ENCODE measurements around the gene ATP12A.

GRCh38 chr13:24671386-24672113, 8.7 kb upstream of the ATP12A start:
- TF ChIP-seq POLR2A (IDR thresholded peaks at IDR 0.05; ENCODE audit: low read length), result no peak
- TF ChIP-seq GATA1 (IDR thresholded peaks at IDR 0.05; ENCODE audit: low read depth, low read length), result no peak
